ENCODE data around the gene VENTX. TPM values are rescaled to one million over a fixed set of nuclear protein-coding genes. Genes with fewer than 3 reads are reported as not detected.

Gene VENTX
- total RNA-seq, 4 donors from 2014 or later = 0.13 to 0.95 (median 0.82) TPM; not detected in 1

DNA sequence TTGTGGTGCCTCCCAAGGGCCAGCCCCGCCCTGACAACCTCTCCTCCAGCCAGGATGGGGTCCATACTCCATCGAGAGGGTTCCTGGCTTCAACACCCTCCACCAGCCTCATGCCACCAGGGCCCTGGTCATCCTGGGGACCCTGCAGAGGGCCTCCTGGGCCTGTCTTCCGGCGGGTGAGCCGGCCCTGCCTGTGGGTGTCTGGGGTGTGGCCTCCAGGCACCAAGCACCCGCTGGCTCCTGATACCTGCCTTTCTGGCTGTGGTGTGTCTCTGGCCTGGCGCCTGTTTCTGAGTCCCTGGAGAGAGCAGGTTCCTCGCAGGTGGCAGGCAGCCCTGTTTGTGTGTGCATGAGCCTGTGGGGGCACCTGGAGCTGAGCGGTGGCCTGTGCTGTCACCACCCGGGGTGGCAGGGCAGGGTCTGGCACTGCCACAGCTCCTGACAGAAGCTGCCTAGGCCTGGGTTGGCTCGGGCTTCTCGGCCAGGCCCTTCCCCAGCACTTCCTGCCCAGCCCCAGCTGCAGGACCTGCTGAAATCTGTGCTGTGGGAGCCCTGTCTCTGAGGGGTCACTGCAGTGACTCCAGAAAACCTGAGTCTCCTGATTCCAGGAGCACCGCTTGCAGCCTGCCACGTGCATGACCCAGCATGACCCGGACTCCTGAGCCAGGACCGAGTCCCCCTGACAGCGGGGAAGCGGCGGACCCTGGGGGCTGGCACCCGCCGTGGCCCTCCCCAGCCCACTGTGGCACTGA lies 20.6 kb downstream of the VENTX start:
- no peak for DNase-seq
- peak overlapping the region in 2 of 4 donors; percentile 29 to 52 for H3K4me3 ChIP-seq
- no peaks in the 10 kb centered on the region for H3K36me3 ChIP-seq
- peak in 1 of 4 donors; percentile 15 for TF ChIP-seq POLR2A (IDR thresholded peaks at IDR 0.05)
- TF ChIP-seq, protein P1, sequence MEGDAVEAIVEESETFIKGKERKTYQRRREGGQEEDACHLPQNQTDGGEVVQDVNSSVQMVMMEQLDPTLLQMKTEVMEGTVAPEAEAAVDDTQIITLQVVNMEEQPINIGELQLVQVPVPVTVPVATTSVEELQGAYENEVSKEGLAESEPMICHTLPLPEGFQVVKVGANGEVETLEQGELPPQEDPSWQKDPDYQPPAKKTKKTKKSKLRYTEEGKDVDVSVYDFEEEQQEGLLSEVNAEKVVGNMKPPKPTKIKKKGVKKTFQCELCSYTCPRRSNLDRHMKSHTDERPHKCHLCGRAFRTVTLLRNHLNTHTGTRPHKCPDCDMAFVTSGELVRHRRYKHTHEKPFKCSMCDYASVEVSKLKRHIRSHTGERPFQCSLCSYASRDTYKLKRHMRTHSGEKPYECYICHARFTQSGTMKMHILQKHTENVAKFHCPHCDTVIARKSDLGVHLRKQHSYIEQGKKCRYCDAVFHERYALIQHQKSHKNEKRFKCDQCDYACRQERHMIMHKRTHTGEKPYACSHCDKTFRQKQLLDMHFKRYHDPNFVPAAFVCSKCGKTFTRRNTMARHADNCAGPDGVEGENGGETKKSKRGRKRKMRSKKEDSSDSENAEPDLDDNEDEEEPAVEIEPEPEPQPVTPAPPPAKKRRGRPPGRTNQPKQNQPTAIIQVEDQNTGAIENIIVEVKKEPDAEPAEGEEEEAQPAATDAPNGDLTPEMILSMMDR (IDR thresholded peaks at IDR 0.05) = no peak
- WGBS, 2 donors = 28% methylated on average over 2 of the region's 21 CpGs; no CpG with 5 or more reads in 1 of the 2 donors
- intact Hi-C loops (cut with DNase I) = no loop called here
- peaks cover 51 to 61% (median 52%) of the 10 kb centered on the region in 3 donors for H3K4me1 ChIP-seq
- H3K27me3 ChIP-seq = peaks cover 0 to 9% (median 0%) of the 10 kb centered on the region in 4 donors
- no peaks in the 10 kb centered on the region for H3K9me3 ChIP-seq
- peak overlapping the region; percentile 87 to 91 (median 88) for H3K27ac ChIP-seq

GRCh38 chr10:133258818-133259601 lies 21.4 kb downstream of the VENTX start:
- intact Hi-C loops (cut with DNase I) = no loop called here
- Histone ChIP-seq H3K27ac (peak overlapping the region; percentile 87 to 91 (median 88)), H3K27me3 (peaks cover 0 to 5% (median 0%) of the 10 kb centered on the region in 4 donors), H3K9me3 (no peaks in the 10 kb centered on the region), H3K36me3 (no peaks in the 10 kb centered on the region), H3K4me1 (peaks cover 51 to 64% (median 52%) of the 10 kb centered on the region in 3 donors), H3K4me3 (peak overlapping the region in 1 of 4 donors; percentile 3)
- whole genome bisulfite sequencing, 2 donors = 3% methylated on average over 6 of the region's 24 CpGs; no CpG with 5 or more reads in 1 of the 2 donors
- TF ChIP-seq, protein P1 (IDR thresholded peaks at IDR 0.05) = no peak
- TF ChIP-seq POLR2A (IDR thresholded peaks at IDR 0.05) = peak in 1 of 4 donors; percentile 39
- peak; percentile 45 for DNase-seq

DNA sequence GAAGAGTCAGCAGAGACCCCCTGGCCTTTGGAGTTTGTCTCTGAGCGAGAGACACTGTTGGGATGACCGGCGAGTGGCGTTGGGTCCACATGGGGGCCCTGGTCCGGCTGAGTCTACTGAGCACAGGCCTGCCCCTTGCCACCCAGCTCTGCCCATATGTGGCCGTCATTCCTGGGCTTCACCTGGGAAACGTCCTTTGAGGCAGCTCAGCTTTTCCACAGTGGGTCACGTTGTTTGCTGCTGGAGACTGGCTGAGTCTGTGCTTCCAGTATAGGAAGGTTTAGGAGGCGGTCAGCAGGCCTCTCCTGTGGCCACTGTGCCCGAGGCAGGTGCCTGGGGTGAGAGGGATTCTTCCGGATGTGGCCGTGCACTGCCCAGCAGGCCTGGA lies 21.9 kb downstream of the VENTX start:
- Histone ChIP-seq H3K36me3 (no peaks in the 10 kb centered on the region), H3K27me3 (no peaks in the 10 kb centered on the region), H3K4me1 (peaks cover 52 to 70% (median 54%) of the 10 kb centered on the region in 3 donors), H3K4me3 (no peak overlapping the region), H3K9me3 (no peaks in the 10 kb centered on the region), H3K27ac (peak overlapping the region; percentile 87 to 91 (median 88))
- intact Hi-C loops (cut with DNase I) = no loop called here
- 71 to 73% methylated on average over 4 to 5 of the region's 12 CpGs for WGBS, 2 donors
- DNase-seq = no peak
- no peak for TF ChIP-seq POLR2A (IDR thresholded peaks at IDR 0.05)
- TF ChIP-seq, protein P1 (IDR thresholded peaks at IDR 0.05) = no peak

GRCh38 chr10:133260895-133261725 lies 23.5 kb downstream of the VENTX start:
- Histone ChIP-seq H3K4me1 (peaks cover 52 to 77% (median 54%) of the 10 kb centered on the region in 3 donors), H3K9me3 (no peaks in the 10 kb centered on the region), H3K27me3 (no peaks in the 10 kb centered on the region), H3K4me3 (peak overlapping the region; percentile 58 to 94 (median 82)), H3K27ac (peak overlapping the region; percentile 82 to 97 (median 94)), H3K36me3 (no peaks in the 10 kb centered on the region)
- WGBS, 2 donors = 20% methylated on average over 6 of the region's 50 CpGs; no CpG with 5 or more reads in 1 of the 2 donors
- intact Hi-C loops (cut with DNase I) = no loop called here
- TF ChIP-seq POLR2A (IDR thresholded peaks at IDR 0.05) = peak in 1 of 4 donors; percentile 5
- TF ChIP-seq, protein P1 (IDR thresholded peaks at IDR 0.05) = no peak
- DNase-seq = no peak
